Endothelial cell (in vitro differentiated cells): ENCODE data around the gene FOSB. TPM values are rescaled to one million over a fixed set of nuclear protein-coding genes. Genes with fewer than 3 reads are reported as not detected.
A peak's percentile ranks its signal among the peaks of the same experiment; 100 is the strongest.

Source experiments
- DNase-seq: peaks from one replicate; pipeline ENCODE4 v3.0.0; 2021; ENCODE audit warnings: low spot score
- H3K27ac Mint-ChIP-seq: one replicate; pipeline ENCODE4 v1.8.0; 2021; ENCODE audit warnings: mixed read lengths, inconsistent platforms; ENCODE audit not compliant: unreplicated experiment
- H3K27me3 Mint-ChIP-seq: one replicate; pipeline ENCODE4 v1.8.0; 2021; ENCODE audit warnings: mild to moderate bottlenecking, moderate library complexity, mixed read lengths, inconsistent platforms; ENCODE audit not compliant: unreplicated experiment
- H3K36me3 Mint-ChIP-seq: one replicate; pipeline ENCODE4 v1.8.0; 2021; ENCODE audit warnings: mild to moderate bottlenecking, low read depth, mixed read lengths, inconsistent platforms; ENCODE audit not compliant: unreplicated experiment
- H3K4me1 Mint-ChIP-seq: one replicate; pipeline ENCODE4 v1.8.0; 2021; ENCODE audit warnings: mild to moderate bottlenecking, mixed read lengths, inconsistent platforms; ENCODE audit not compliant: unreplicated experiment
- H3K4me3 Mint-ChIP-seq: one replicate; pipeline ENCODE4 v1.8.0; 2021; ENCODE audit warnings: mild to moderate bottlenecking, mixed read lengths, inconsistent platforms; ENCODE audit not compliant: unreplicated experiment
- H3K9me3 Mint-ChIP-seq: one replicate; pipeline ENCODE4 v1.8.0; 2021; ENCODE audit warnings: mixed read lengths, inconsistent platforms; ENCODE audit not compliant: unreplicated experiment
- total RNA-seq: library from RNA; stranded (reverse); fragmentation: NEBNext Ultra II Directional; extraction: Animal tissue kit (Norgen Biotek cat#: 25700); gene quantifications from one replicate; pipeline ENCODE4 v1.2.1, GENCODE V29; 2021; ENCODE audit not compliant: unreplicated experiment
- TF ChIP-seq, protein P1 (sequence below): fragments of 200-600 bp; sonication (generic); IDR thresholded peaks from one replicate; pipeline ENCODE4 v1.5.0; 2021; ENCODE audit warnings: antibody characterized with exemption; ENCODE audit not compliant: unreplicated experiment

Gene FOSB
- total RNA-seq, 1 donor from 2014 or later = 64.2 TPM

GRCh38 chr19:45457776-45458175 is 10.0 kb upstream of the FOSB start:
- no peak overlapping the region for H3K27ac Mint-ChIP-seq
- no peaks in the 10 kb centered on the region for H3K36me3 Mint-ChIP-seq
- peaks cover 9% of the 10 kb centered on the region for H3K27me3 Mint-ChIP-seq
- DNase-seq = no peak
- H3K4me1 Mint-ChIP-seq = peaks cover 5% of the 10 kb centered on the region
- no peak overlapping the region for H3K4me3 Mint-ChIP-seq
- no peaks in the 10 kb centered on the region for H3K9me3 Mint-ChIP-seq
- TF ChIP-seq, protein P1, sequence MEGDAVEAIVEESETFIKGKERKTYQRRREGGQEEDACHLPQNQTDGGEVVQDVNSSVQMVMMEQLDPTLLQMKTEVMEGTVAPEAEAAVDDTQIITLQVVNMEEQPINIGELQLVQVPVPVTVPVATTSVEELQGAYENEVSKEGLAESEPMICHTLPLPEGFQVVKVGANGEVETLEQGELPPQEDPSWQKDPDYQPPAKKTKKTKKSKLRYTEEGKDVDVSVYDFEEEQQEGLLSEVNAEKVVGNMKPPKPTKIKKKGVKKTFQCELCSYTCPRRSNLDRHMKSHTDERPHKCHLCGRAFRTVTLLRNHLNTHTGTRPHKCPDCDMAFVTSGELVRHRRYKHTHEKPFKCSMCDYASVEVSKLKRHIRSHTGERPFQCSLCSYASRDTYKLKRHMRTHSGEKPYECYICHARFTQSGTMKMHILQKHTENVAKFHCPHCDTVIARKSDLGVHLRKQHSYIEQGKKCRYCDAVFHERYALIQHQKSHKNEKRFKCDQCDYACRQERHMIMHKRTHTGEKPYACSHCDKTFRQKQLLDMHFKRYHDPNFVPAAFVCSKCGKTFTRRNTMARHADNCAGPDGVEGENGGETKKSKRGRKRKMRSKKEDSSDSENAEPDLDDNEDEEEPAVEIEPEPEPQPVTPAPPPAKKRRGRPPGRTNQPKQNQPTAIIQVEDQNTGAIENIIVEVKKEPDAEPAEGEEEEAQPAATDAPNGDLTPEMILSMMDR = no peak

GRCh38 chr19:45460807-45461347 is 6.9 kb upstream of the FOSB start:
- H3K4me1 Mint-ChIP-seq = no peaks in the 10 kb centered on the region
- H3K4me3 Mint-ChIP-seq = no peak overlapping the region
- no peaks in the 10 kb centered on the region for H3K9me3 Mint-ChIP-seq
- no peak for DNase-seq
- no peaks in the 10 kb centered on the region for H3K36me3 Mint-ChIP-seq
- H3K27me3 Mint-ChIP-seq = peaks cover 10% of the 10 kb centered on the region
- TF ChIP-seq, protein P1 = no peak
- H3K27ac Mint-ChIP-seq = no peak overlapping the region

DNA sequence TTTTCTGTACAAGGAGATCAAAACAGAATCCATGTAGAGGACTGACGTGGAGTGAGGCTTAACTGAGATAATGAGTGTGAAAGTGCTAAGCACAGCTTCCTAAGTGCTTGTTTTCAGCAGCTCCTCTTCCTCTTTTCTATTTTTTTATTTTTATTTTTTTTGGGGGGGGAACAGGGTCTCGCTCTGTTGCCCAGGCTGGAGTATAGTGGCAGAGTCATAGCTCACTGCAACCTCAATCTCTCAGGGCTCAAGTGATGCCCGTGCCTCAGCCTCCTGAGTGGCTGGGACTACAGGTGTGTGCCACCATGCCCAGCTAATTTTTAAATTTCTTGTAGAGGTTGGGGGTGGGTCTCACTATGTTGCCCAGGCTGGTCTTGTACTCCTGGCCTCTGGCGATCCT is 5.6 kb upstream of the FOSB start:
- Mint-ChIP-seq H3K27me3 (peaks cover 13% of the 10 kb centered on the region), H3K27ac (no peak overlapping the region), H3K4me3 (no peak overlapping the region), H3K9me3 (no peaks in the 10 kb centered on the region), H3K36me3 (no peaks in the 10 kb centered on the region), H3K4me1 (peaks cover 2% of the 10 kb centered on the region)
- DNase-seq = no peak
- TF ChIP-seq, protein P1 = no peak

DNA sequence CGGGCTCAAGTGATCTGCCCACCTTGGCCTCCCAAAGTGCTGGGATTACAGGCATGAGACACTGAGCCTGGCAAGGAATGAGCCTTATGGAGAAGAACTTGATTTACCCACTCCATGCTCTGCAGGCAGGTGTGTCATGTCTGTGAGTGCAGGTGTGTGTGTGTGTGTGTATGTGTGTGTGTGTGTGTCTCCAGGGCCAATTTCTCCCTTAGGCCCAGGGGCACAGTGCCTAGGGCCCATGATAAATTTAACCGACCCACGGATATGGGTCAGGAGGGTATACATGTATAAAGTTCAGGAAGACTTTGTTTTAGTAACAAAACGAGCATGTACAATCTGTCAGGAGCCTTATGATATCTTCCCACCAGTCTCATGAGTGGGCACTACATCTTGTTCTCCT is 4.6 kb upstream of the FOSB start:
- H3K27me3 Mint-ChIP-seq = peaks cover 18% of the 10 kb centered on the region
- H3K9me3 Mint-ChIP-seq = no peaks in the 10 kb centered on the region
- peak overlapping the region; percentile 36 for H3K27ac Mint-ChIP-seq
- peaks cover 2% of the 10 kb centered on the region for H3K4me1 Mint-ChIP-seq
- TF ChIP-seq, protein P1 = no peak
- H3K36me3 Mint-ChIP-seq = peaks cover 3% of the 10 kb centered on the region
- H3K4me3 Mint-ChIP-seq = no peak overlapping the region
- no peak for DNase-seq

DNA sequence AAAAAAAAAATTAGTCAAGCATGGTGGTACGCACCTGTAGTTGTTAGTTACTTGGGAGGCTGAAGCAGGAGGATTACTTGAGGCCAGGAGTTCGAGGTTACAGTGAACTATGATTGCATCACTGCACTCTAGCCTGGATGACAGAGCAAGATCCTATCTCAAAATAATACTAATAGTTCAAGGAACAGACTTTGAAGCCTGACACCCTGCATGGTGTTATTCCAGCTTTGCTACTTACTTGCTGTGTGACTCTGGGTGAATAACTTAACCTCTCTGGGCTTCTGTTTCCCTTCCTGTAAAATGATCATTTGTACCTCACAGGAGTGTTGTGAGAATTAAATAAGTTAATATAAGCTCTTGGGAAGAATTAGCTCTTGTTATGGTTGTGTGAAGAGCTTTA is 3.5 kb upstream of the FOSB start:
- H3K36me3 Mint-ChIP-seq = peaks cover 8% of the 10 kb centered on the region
- TF ChIP-seq, protein P1 = no peak
- H3K27ac Mint-ChIP-seq = no peak overlapping the region
- peaks cover 2% of the 10 kb centered on the region for H3K4me1 Mint-ChIP-seq
- H3K4me3 Mint-ChIP-seq = no peak overlapping the region
- peaks cover 21% of the 10 kb centered on the region for H3K27me3 Mint-ChIP-seq
- no peak for DNase-seq
- H3K9me3 Mint-ChIP-seq = no peaks in the 10 kb centered on the region
